K562 (cell line): Measurements from ENCODE around the gene MEF2C.

Source experiments
- DPF2 ChIP-seq: fragments of 450-650 bp; IDR thresholded peaks from 2 replicates; pipeline ENCODE4 v1.6.1; 2016
- MCM3 ChIP-seq: fragments of 450-650 bp; IDR thresholded peaks from 2 replicates; pipeline ENCODE4 v1.6.1; 2016
- TF ChIP-seq, protein P1 (sequence below): sonication (generic); formaldehyde crosslinking; IDR thresholded peaks from 2 replicates; pipeline ENCODE4 v1.8.0; 2022; ENCODE audit warnings: mild to moderate bottlenecking, missing genetic modification reagents, borderline replicate concordance

DNA sequence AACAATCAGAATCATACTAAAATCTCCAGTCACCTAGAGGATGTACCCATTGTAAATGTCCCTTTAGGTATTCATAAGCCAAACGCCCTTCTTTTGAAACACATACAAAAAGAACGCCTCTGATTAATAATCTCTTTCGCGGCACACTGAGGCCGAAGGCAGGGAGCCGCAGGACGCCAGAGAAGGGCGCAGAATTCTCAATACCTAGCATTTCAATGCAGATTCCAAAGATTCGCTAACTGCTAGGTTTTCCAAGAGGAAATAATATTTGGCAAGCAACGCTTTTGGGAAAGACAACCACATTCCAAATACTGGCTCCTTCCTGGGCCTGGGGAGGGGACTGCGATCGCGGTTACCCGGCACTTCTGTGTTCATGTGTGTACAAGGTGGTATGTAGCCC, 203.3 kb downstream of the MEF2C start:
- TF ChIP-seq DPF2: no peak
- TF ChIP-seq, protein P1, sequence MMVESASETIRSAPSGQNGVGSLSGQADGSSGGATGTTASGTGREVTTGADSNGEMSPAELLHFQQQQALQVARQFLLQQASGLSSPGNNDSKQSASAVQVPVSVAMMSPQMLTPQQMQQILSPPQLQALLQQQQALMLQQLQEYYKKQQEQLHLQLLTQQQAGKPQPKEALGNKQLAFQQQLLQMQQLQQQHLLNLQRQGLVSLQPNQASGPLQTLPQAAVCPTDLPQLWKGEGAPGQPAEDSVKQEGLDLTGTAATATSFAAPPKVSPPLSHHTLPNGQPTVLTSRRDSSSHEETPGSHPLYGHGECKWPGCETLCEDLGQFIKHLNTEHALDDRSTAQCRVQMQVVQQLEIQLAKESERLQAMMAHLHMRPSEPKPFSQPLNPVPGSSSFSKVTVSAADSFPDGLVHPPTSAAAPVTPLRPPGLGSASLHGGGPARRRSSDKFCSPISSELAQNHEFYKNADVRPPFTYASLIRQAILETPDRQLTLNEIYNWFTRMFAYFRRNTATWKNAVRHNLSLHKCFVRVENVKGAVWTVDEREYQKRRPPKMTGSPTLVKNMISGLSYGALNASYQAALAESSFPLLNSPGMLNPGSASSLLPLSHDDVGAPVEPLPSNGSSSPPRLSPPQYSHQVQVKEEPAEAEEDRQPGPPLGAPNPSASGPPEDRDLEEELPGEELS (CRISPR knock-in tag): no peak
- no peak for TF ChIP-seq MCM3
